HG03025 (cell line): ENCODE results near the gene TCP10L.
"Not testable (repeated sequence)": the region's sequence is repeated elsewhere in the genome, so short reads cannot be mapped to it uniquely, and the experiment has no call there.

Source experiments
- ATAC-seq: cut with Tn5 transposase; IDR thresholded peaks from one replicate; pipeline ENCODE4 v1.9.1; 2021; ENCODE audit warnings: mild to moderate bottlenecking, moderate library complexity; ENCODE audit not compliant: unreplicated experiment, low FRiP score

The TCP10L gene

DNA sequence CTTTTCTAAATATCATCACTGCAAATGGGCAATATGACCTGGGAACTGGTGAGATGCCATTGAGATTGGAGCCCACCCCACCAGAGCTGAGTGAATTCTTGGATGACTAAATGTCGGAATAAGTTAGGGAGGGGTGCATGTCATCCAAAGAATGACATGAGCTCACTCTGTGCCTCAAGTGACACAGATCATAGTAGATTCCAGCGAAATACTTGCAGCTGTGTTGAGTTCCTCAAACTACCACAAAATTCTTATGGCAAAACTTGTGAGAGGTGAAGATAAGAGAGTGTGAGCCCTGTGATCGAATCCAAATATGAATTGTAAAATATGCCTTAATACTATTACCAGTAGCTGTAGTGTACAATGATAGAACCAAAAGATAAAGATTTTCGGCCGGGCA lies 2.3 kb upstream of the TCP10L start:
- no peak for ATAC-seq

- no peak for ATAC-seq
These were observed 1.8 kb upstream of the TCP10L start for GRCh38 chr21:32587120-32587519.

GRCh38 chr21:32585970-32586369 lies 647 bp upstream of the TCP10L start:
- ATAC-seq: no peak

GRCh38 chr21:32584472-32584871 lies 851 bp downstream of the TCP10L start:
- no peak for ATAC-seq

- ATAC-seq: no peak
These were observed 3.6 kb downstream of the TCP10L start for GRCh38 chr21:32581732-32582131.

DNA sequence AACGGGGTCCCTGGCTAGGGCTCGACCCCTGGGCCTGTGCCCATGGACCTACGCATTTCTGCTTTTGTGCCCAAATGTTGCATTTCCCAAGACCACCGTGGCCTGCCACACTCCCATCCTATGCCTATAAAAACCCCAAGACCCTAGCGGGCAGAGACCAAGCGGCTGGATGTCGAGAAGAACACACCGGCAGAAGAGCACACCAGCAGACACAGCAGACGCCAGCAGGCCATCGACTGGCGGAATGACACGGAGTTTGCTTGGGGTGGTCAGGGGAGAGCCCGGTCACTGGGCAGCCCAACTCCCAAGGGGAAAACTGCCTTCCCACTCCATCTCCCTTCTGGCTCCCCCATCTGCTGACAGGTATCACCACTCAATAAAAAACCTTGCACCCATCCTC lies 4.4 kb downstream of the TCP10L start:
- no peak for ATAC-seq

DNA sequence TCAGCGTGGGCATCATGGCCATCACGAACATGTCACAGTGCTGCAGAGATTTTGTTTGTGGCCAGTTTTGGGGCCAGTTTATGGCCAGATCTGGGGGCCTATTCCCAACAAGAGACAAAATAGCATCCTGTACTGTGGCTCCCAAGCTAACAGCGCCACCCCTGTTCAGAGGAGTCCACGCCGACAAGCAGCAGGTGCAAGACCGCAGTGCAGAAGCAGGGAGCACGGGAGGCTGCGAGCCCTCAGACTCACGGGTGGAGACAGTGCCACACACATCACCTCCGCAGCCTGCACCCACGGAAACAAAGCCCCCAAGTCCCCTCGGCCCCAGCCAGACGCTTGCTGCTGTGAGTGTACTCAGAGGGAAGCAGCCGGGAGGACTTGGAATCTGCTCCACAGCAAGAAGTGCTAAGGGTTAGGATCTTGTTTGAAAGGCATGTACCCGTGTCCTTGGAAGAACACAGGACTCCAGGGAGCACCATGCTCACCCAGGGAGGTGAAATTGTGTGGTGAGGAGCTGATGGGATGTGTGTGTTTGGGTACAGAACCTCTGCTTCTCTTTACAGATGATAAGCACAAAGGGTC lies 7.1 kb downstream of the TCP10L start:
- no peak for ATAC-seq

DNA sequence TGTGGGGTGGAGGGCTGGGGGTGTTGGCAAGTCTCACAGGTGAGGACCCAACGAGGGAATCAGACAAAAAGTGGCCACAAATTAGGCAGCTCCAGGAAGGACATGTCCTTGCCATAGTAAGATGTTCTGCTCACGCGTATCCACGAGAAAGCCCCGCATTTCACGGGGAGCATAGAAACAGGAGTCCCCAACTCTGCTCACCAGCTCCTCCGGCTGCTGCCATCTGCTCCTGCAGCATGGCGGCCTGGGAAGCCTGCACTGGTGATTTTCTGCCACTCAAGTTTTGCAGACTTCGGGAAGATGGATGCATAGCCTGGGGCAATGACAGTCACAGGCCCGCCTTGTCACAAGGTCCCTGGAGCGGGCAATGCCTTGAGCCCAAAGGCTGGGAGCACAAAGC lies 9.3 kb downstream of the TCP10L start:
- ATAC-seq: no peak

DNA sequence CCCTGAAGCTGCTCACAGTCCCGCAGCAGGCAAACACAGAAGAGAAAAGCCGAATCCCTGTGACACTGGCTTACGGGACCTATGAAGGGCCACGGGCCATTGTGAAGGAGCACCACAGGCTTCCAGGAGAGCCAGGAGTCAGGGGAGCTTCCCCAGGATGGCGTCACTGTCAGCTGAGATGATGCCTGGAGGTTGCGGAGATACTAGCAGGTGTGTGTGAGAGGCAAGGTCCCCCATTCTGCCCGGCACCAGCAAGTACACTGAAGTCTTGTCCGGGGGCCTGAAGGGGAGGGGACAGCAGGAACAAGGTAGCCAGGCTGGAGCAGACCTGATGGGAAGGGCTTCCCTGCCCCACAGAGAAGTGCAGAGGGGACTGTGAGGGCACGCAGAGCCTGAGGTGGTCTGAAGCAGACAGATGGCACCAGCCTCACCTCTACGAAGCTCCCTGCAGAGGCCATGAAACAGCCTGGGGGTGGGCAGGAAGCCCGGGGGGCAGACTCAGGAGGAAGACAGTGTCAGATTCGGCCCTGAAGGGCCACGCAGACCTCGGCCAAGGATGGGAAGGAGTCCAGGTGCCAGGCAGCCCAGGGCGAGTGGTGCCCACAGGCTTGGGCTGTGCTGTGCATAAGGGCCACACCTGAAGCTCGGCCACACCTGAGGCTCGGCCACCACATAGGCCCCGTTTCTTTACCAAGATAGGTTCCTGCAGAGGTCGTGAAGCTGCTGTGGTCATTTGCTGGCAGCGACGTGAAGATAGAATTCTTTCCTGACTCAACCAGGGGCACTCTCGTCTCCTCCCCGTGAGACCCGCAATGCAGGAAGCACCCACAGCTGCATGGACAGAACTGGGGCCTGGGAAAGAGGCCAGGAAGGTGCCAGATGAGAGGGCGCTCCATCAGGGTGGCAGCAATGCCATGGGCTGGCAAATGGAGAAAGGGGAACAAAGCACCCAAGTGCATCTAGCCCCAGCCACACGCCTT lies 10.1 kb downstream of the TCP10L start:
- no peak for ATAC-seq

DNA sequence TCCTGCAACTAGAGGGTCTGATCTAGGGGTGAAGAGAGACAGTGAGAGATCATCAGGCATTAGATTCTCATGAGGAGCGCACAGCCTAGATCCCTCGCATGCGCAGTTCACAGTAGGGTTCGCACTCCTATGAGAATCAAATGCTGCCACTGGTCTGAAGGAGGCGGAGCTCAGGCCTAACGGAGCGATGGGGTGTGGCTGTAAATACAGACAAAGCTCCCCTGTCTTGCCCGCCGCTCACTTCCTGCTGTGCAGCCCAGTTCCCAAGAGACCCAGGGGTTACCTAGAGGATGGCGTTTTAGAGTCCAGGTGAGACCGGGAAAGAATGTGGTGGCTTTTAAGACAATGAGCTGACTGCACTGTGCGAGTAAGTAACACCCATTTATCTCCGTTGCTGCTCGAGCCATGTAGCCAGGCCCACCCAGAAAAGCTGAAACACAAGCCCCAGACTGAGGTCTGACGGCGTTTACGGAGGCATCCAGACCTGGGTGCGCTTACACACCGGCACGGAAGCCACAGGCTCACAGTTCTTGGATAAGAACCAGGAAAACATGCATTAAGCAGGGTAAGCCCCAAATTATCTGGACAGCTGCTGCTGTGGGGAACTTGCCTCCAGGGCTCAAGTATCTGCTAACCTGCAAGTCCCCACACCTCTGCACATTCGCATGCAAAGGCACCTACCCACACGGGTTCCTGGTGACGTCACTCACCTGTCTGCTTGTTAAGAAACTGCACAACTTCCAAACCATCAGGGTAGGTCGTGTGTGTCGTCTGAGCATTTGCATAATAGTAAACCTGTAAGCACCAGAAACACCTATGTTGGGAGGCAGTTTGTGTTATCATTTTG lies 12.5 kb downstream of the TCP10L start:
- no peak for ATAC-seq

GRCh38 chr21:32570456-32570855 lies 14.9 kb downstream of the TCP10L start:
- no peak for ATAC-seq

DNA sequence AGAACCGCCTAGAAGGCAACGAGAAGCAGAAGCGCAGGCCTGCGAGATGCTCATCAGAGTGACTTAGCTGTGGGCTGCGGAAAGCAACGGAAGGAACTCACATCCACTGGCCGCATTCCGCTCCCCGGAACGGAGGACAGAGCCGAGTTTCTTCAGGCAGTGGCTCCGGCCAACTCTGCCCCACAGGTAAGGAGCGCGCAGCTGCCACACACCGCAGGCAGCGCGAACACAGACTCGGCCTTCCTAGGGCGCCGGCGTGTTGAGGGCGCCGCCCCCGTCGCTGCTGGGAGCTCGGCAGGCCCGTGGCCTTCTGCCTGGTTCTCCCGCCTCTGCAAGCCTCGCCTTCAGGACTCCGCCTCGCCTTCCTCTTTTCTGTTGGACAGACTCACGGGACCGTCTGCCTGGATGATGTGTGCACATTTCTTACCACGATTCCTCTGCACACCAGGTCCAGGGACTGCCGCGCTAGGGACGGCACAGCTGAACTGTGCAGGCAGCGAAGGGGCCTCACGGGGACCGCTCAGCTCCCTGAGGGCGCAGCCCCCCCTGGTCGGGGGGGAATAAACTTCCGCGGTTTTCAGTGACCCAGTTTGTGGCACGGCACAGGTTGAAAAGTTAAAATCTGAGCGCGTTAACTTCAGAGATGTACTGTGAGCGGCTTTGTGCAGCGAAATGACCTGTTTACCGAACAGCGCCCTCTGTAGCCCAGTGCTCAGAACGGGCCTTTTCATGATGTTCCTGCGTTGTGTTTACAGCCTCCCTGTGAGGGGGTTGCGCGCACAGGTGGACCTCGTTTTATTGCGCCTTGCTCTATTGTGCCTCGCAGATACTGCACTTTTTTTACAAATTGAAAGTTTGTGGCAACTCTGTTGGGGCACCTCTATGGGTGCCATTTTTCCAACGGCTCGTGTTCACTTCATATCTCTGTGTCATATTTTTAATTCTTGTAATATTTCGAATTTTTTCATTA lies 15.8 kb downstream of the TCP10L start:
- ATAC-seq: peak; percentile 79

- ATAC-seq: no peak
These were observed 17.7 kb downstream of the TCP10L start for GRCh38 chr21:32567626-32568025.

DNA sequence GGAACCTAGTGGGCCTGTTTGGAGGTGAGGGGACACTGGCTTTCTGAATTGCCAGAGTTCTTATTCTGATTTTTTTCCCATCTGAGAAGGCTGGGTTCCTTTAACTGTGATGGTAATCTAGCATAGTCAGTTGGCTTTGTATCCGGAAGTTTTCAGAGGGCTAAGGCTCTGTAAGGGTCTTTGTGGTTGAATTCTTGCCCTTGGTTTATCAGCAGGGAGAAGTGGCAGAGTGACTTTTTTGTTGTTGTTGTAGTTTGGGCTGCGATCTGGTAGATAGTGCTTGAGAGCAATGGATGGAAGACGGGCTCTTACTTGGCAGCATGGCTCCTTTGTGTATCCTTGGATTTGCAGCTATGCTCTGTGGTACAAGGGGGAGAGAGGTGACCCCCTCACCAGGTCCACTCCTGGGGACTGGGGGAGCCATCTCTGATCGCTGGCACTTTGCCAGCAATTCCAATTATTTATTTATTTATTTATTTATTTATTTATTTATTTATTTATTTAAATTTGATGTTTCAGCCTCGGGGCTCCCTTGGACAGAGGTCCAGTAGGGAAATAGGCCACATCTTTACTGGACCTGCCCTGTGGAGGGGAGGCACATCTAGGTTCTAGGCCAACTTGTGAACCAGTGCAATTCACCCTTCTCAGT lies 18.5 kb downstream of the TCP10L start:
- no peak for ATAC-seq

DNA sequence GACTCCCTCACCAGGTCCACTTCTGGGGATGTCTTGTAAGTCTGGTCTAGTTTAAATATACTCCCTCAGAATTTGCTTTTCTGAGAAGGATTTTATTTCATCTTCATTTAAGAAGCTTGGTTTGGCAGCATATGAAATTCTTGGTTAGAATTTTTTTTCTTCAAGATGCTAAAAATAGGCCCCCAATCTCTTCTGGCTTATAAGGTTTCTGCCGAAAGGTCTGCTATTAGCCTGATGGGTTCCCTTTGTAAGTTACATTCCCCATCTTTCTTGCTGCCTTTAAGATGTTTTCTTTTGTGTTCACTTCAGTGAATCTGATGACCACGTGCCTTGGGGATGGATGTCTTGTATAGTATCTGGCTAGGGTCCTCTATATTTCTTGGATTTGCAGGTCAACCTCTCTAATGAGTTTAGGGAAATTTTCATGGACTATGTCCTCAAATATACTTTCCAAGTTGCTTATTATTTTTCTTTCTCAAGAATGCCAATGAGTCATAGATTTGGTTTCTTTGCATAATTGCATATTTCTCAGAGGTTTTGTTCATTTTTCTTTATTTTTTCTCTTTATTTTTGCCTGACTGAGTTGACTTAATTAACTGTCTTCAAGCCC lies 19.4 kb downstream of the TCP10L start:
- no peak for ATAC-seq

DNA sequence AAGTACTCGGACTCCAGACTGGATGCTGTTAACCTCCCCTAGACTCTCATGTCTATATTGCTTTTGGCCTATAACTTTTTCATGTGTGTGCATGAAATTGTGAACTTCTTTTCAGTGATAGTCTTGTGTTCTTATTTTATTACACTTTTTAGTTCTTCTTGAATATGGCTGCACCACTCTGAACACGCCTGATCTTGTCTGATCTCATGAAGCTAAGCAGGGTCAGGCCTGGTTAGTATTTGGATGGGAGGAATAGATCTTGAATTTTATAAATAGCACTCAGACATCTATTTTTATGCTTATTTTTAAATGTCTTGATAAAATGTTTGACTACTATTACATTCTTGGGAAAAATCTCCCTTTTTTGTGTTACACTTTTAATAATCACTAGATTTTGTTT lies 22.4 kb downstream of the TCP10L start:
- ATAC-seq: no peak

DNA sequence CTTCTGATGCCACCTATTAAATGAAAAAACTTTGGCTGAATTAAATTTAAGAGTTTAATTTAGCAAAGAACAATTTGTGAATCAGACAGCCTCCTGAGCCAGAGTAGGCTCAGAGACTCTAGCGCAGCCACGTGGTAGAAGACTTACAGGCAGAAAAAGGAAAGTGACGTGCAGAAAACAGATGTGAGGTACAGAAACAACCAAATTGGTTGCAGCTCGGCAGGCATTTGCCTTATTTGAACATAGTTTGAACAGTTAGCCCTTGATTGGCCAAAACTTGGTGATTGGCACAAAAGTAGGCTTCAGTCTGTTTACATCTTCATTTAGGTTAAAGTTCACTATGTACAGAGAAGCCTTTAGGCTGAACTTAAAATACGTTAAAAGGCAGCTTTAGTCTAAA lies 22.9 kb downstream of the TCP10L start:
- ATAC-seq: no peak

GRCh38 chr21:32561476-32561875 lies 23.8 kb downstream of the TCP10L start:
- ATAC-seq: not testable (repeated sequence)

- no peak for ATAC-seq
These were observed 24.4 kb downstream of the TCP10L start for GRCh38 chr21:32560896-32561295.
